ENCODE results near the gene LMTK3.
"Not testable (repeated sequence)": the region's sequence is repeated elsewhere in the genome, so short reads cannot be mapped to it uniquely, and the experiment has no call there.

Gene LMTK3

DNA sequence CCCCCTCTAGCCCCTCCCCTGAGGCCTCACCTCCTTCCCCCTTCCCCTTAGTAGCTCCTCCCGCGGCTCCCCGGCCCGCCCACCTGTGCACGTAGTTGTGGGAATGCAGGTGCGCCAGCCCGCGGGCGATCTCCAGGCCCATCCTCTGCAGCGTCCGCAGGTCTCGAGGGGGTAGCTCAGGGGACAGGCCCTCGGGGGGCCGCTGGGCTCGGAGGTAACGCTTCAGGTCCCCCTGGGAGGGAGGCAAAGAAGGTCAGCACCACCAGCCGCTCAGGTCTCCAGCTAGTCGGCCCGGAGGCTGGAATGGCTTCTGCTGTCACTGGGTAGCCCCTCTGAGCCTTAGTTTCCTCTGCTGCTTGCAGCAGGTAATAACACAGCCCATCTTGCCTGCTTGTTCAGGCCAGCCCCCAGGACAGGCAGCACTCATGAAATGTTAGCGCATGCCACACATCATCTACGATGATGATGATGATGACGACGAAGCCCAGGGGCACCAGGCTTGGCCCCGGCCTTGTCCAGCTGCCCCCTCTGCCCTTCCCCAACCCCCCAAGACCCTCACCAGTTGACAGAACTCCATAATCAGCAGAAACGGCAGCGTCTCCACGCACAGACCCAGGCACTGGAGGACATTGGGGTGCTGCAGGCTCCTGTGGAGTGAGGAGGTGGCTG, 9.2 kb downstream of the LMTK3 start:
- DNase-seq = no peak

DNA sequence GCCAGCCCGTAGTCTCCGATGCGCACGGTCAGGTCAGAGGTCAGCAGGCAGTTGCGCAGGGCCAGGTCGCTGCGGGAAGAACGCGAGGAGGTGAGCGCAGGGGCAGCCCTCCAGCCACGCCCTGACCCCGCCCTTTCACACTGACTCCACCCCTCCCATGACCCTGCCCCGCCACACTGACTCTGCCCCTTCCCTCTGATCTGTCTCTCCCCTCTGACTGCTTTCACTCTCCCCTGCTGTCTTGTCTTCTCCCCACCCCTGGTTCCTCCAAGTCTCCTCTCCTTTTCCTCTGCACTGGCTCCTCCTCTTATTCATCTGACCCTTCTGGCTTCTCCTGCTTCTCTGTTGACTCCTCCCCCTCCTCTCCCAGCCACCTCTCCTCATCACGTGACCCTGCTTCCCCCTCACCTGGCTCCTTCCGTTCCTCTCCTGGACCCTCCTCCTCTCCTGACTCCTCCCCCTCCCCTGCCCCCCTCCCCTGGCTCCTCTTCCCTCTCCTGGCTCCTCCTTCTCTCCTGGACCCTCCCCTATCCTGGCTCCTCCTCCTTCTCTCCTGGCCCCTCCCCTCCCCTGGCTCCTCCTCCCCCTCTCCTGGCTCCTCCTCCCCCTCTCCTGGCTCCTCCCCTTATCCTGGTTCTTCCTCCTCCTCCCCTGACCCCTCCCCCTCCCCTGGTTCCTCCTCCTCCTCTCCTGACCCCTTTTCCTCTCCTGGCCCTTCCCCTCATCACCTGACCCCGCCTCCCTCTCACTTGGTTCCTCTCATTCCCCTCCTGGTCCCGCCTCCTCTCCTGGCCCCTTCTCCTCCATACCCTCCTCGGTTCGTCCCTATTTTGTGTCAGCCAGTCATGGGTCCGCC, 9.9 kb downstream of the LMTK3 start:
- no peak for DNase-seq

DNA sequence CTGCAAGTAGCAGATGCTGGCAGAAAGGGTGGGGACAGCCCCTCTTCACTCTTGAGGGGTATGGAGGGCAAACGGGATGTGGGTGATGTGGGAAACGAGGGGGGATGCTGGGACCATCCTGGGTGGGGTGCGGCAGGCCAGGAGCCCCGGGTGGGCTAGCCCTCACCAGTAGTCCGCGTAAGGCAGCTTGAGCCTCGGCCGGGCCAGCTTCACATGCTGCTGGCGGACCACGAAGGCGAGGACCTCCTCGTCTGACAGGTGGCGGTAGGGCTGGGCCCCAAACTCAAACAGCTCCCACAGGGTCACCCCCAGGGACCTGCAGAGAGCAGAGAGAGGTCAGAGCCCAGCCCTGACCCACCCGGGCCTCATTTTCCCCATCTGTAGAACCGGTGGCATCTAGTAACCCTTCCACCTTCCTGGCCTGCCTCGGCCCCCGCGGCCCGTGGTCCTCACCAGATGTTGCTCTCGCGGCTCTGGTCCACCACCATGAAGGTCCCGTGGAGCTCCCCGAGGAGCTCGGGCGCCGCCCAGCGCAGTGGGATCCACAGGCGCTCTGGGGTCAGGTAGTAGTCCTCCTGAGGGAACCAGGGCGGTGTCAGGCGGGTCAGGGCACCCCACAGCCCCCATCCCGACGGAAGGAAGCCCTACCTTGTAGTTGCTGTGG, 10.7 kb downstream of the LMTK3 start:
- no peak for DNase-seq

DNA sequence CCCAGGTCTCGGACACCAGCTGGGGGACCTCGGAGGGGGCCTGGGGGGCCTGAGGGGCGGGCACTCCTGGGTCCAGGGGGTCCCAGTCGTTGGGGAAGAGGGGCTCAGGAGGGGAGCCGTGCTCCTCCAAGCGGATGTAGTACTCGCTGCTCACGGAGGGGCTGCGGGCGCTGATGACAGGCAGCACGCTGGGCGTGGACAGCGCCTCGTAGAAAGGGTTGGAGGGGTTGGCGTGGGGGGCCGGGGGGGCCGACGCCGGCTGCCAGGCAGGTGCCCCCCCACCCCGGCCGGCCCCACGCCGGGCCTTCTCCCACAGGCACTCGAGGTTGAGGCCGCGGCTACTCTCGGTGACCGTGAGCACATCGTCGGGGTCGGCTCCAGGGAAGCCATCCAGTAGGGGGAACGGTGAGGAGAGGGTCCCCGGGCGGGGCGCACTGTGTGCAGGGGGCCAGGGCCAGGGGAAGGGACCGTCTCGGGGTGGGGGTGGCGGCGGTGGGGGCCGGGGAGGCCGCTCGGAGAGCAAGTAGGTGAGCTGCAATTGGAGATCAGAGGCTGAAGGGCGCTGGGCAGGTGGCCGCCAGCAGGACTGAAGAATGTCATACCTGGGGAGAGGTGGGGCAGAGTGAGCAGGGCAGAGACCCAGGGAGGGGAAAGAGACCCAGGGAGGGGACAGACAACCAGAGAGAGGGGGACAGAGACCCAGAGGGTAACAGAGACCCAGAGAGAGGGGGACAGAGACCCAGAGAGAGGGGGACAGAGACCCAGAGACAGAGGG, 12.1 kb downstream of the LMTK3 start:
- no peak for DNase-seq

DNA sequence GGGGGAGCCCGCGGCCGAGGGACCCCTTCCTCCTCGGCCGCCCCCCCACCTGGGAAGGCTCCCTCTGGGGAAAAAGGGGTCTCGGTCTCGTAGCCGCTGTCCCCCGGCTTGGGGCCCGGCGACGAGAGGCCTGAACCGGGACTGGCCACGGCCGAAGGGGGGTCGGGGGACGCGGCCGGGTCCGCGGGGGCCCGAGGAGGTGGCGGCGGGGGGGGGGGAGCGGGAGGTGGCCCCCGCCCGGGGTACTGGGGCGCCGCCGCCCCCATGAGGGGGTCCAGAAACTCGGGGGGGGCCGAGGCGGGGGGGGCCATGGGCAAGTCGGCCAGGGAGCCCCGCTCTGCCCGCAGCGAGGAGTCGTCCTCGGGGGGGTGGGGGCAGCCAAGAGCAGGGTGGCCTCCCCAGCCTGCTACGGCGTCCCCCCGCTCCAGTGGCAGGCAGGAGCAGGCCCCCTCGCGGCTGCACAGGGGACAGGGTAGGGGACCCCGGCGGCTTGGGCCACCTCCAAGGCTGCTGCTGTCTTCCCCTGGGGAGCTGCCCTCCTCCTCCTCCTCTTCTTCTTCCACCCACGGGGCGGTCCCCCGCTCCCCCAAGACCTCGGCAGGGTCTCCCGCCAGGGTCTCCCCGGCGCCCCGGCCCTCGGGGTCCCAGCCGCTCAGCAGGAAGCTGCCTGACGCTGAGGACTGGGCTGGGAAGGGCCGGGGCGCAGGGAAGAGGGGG, 12.9 kb downstream of the LMTK3 start:
- DNase-seq = no peak

DNA sequence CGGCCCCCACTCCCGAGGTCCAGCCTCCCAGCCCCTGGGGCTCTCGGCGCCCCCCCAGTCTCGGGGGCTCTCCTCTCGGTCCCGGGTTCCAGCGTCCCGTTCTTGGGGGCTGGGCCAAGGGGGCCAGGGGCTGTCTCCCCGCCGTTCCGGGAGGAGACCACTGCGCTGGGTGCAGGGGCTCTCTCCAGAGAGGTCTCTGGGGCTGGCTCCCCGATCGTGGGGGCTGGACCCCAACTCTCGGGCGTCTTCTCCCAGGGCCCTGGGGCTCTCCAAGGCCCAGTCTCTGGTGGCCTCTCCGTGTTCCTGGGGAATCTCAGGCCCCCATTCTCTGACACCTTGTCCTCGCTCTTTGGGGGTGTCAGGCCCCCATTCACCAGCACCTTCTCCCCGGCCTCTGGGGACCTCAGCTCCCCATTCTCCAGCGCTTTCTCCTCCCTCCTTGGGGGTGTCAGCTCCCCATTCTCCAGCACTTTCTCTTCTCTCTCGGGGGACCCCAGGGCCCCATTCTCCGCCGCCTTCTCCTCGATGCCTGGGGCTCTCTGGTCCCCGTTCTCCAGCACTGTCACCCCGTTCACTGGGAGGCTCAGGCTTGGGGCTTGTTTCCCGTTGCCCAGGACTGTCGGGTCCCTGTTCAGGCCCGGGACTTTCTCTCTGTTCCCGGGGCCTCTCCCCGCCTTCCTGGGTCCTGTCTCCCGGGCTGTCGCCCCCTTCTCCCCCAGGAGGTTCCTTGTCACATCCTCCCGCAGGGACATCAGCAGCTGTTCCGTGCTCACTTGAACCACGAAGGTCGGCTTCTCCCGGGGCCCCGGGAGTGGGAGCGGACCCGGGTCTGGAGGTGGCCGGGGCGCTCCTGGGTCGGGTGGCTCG, 13.7 kb downstream of the LMTK3 start:
- DNase-seq = no peak

DNA sequence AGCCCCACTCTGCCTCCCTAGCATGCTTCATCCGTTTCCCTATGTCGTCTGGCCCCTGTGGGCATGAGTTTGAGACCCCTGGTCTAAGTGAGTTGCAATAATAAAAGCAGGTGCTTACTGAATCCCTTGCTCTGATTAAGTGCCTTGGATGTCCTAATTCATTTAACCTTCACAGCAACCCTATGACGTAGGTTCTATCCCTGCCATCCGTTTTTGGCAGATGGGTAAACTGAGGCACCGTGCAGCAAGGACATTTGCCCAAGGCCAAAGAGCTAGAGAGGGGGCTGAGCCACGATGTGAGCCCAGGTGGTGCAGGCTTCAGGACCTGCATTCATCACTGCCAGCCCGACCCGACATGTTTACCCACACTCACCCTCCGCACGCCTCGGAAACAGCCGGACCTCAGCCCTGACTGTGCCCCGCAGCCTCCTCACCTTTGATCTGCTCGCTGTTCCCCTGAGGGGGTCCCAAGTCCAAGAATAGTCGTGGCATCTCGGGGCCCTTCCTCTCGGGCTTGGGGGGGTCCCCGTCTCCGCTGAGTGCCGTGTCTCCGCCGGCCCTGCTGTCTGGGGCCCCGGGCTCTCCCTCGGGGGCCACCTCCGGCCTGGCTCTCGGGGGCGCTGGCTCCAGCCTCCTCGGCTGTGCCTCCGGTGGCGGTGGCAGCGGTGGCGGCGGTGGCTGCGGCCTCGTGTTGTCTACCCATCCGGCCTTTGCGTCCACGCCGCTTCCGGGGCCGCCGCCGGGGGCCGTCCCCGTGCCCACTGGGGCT, 14.5 kb downstream of the LMTK3 start:
- no peak for DNase-seq

DNA sequence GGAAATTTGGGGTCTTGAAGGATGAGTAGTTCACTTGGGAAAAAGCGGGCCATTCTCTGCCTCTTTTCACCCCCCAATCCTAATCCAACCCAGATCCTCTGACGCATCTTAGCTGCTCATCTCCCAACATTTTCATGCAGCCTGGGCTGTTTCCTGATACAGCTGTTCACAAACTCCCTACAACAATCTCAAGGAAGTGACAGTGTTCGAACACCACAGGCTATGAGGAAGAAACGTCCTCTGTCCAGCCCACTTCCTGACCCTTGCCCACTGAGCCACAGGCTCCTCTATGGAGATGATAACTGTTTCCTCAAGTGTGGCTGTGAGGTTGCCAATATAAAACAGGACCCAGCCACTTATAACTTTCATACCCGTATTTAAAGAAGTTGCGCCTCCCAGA, 16.2 kb downstream of the LMTK3 start:
- DNase-seq = no peak

DNA sequence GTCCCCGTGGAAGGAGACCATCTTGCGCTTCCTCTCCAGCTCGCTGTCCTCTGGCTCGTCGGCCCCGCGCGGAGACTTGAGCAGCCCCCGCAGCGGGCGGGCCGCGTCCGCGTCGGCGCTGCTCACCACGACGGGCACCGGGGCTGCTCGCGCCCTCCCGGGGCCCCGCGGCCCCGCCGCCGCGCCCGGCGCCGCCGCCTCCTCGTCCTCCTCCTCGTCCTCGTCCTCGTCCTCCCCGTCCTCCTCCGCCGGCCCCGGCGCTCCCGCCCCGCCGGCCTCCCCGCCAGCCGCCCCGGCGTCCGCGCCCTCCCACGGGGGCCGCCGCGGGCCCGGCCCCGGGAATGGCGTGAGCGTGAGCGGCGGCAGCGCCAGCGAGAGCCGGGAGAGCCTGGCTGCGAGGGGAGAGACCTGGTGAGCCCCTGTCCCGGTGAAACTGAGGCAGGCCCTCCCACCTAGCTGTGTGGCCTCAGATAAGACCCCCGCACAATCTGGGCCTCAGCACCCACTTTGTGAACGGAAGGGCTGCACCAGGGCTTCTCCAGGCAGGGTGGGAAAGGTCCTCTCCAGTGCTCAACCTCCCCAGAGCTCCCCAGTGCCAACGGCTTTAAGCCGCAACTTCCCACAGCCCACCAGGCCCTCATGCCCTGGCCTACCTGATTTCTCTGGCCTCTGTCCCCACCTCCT, 17.8 kb downstream of the LMTK3 start:
- DNase-seq = no peak

DNA sequence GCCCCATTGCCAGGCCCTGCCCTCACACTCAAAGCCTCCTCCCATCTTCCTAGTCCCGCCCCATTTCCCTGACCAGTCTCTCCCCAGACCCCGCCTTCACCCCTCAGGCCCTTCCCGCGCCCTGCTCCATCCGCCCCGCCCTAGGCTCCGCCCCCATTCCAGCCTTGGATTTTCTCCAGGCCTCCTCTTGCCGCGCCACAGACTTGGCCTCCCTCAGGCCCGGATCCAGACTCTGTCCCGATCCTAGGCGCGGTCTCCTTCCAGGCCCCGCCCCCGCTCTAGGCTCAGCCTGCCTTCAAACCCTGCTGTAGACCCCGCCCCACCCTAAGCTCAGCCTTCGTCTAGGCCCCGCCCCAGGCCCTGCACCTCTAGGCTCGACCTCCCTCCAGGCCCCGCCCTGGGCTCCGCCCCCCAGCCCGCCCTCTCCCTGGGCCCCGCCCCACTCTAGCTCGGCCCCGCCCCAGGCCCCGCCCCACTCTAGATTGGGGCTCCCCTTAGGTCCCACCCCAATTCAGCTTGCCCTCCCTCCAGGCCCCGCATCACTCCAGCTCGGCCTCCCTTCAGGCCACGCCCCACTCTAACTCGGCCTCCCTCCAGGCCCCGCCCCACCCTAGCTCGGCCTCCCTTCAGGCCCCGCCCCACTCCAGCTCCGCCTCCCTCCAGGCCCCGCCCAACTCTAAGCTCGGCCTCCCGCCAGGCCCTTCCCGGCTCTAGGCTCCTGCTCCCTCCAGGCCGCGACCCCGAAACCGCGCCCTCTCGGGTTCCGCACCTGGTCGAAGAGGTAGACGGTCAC, 18.5 kb downstream of the LMTK3 start:
- peak; percentile 99 for DNase-seq

DNA sequence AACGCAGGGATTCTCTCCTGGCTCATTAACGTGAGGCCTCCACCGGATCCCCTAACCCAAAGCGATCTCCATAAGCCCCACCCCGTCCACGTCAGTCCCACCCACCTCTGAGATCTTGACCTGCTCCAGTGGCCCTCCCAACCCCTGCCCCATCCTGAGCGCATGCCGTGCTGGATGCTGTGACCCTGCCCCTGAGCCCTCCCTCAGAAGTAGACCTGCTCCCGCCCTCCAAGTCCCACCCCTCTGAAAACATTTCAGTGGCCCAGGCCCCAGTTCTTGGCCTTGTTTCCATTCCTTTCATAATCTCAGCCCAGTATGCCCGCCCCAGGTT, 19.9 kb downstream of the LMTK3 start:
- no peak for DNase-seq

DNA sequence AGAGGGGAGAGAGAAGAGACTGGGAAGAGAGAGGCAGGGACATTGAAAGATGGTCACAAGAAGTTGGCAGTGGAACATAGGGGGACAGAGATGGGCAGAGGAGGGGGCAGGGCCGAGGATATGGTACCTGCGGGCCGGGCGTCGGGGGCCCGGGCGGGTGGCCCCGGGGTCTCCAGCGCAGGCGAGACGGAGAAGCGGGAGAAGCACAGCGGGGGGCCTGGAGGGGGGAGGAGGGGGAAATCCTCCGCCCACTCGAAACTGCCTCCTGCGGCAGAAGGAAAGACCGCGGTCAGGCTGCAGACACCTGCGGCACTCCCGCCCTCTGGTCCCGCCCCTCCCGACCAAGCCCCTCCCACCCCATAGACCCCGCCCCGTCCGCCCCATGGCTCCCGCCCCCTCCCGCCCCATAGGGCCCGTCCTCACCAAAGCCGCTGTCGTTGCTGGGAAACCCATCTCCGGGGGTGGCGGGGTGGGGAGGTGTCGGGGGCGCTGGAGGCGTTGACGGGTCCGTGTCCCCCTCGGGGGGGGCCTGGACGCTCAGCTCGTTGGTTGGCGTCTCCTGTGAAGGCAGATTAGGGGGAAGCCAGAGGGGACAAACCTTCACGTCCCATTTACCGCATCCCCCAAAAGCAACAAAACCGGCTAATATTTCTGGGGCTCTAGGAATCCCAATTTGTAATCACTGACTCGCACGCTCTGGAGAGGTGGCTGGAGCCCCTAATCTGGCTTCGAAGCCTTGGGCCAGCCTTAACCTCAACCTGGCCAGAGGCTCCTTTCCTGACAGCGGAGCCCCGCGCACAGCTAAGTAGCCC, 20.4 kb downstream of the LMTK3 start:
- DNase-seq = no peak

DNA sequence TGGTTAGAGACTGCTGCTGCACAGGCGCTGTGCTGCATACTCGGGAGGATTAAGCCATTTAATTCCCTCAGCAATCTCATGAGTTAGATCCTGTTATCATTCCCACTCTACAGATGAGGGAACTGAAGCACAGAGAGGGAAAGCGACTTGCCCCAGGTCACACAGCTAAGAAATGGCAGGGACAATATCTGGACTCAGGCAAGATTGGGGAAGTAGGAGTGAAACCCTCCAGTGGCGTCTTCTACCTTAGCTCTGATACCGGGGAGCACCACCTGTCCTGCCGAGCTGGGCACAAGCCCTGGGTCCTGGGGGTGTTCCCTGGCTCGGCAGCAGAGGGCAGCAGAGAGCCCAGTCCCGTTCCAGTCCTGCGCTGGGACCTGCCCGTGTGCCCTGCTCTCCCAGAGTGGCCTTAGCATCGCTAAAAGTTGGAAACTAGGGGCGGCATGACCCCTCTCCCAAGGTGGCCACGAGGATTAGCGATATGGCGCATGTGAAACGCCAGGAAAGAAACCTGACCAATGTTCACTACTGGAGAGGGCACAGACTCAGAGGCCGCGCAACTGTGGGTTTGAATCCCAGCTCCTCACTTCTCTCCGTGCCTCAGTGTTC, 21.9 kb downstream of the LMTK3 start:
- DNase-seq = no peak

DNA sequence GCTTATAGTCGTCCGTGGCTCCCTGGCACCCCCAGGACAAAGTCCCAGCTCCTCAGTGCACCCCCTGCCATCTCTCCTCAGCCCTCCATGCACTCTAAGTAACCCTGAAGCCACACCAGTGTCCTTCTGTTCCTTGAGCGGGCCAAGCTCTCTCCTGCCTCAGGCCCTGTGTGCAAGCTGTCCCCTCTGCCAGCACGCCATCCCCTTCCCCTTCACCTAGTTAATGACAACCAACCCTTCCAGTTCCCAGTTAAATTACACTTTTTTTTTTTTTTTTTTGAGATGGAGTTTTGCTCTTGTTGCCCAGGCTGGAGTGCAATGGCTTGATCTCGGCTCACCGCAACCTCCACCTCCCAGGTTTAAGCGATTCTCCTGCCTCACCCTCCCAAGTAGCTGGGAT, 23.2 kb downstream of the LMTK3 start:
- DNase-seq = not testable (repeated sequence)

DNA sequence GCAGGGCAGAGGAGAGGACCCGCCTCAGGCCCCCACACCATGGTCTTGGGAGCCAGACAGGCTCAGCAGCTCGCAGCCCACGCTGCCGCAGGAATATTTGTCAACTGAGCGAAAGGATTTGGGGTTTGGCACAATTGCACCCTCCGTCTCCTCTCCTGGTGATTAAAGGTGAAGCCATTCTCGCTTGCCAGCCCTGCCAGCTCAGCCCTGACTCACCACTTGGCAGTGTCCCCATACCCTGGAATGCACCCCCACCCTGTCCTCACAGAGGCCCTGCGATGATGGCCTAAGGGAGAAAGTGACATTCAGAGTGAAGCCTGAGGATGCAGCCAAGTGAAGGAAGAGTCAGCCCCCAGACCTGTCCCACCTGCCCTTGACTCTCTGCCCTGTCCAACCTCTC, 23.7 kb downstream of the LMTK3 start:
- DNase-seq = peak; percentile 74

DNA sequence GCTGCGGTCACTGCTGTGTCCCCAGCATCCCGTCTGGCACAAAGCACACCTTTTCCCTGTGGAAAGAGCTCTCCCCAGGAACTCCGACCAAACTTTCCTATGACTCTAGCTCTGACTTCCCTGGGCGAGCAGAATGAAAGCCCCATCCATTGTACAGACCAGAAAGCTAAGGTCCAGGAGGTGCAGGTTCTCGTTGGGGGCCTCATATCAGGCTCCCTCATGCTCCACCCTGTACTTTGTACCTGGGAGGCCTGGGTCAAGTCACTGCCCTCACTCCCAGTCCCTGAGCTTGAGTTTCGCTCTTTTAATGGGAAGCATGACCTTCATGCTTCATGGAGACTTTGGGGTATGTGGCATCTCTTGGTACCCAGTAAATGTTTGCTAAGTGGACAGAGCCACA, 24.1 kb downstream of the LMTK3 start:
- DNase-seq = no peak

DNA sequence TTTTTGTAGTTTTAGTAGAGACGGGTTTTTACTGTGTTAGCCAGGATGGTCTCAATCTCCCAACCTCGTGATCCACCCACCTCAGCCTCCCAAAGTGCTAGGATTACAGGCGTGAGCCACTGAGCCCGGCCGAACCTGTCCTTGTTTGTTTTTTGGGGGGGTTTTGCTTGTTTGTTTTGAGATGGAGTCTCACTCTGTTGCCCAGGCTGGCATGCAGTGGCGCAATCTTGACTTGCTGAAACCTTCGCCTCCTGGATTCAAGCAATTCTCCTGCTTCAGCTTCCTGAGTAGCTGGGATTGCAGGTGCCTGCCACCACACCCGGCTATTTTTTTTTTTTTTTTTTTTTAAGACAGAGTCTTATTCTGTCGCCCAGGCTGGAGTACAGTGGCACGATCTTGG, 24.9 kb downstream of the LMTK3 start:
- DNase-seq = not testable (repeated sequence)

Data from amniotic stem cell (primary cell).